Measurements from ENCODE around the gene MRPS22. TPM values are rescaled to one million over a fixed set of nuclear protein-coding genes. Genes with fewer than 3 reads are reported as not detected.

The MRPS22 gene
- total RNA-seq, 1 experiment from 2014 or later = 82.4 TPM

- TF ChIP-seq CTCF (IDR thresholded peaks at IDR 0.05; ENCODE audit: unreplicated experiment) = no peak
- H3K36me3 Mint-ChIP-seq (ENCODE audit: insufficient read depth, unreplicated experiment) = no peaks in the 10 kb centered on the region
- peaks cover 14% of the 10 kb centered on the region for H3K4me1 Mint-ChIP-seq (ENCODE audit: low read depth, unreplicated experiment)
- no peaks in the 10 kb centered on the region for H3K27me3 Mint-ChIP-seq (ENCODE audit: unreplicated experiment)
- intact Hi-C loops (cut with micrococcal nuclease; ENCODE audit: unreplicated experiment) = no loop called here
- DNase-seq = no peak
- CTCF ChIA-PET = no interaction called here
- H3K9me3 Mint-ChIP-seq (ENCODE audit: low read depth, unreplicated experiment) = no peaks in the 10 kb centered on the region
- H3K4me3 Mint-ChIP-seq (ENCODE audit: low read depth, unreplicated experiment) = no peak overlapping the region
- no TSS peak for BruUV-seq (replicated peaks)
- no peak overlapping the region for H3K27ac Mint-ChIP-seq (ENCODE audit: unreplicated experiment)
Measured at GRCh38 chr3:139324456-139324855, 19.4 kb upstream of the MRPS22 start.

GRCh38 chr3:139325551-139325950 is 18.3 kb upstream of the MRPS22 start:
- no peaks in the 10 kb centered on the region for H3K9me3 Mint-ChIP-seq (ENCODE audit: low read depth, unreplicated experiment)
- no peak for DNase-seq
- no peak overlapping the region for H3K4me3 Mint-ChIP-seq (ENCODE audit: low read depth, unreplicated experiment)
- CTCF ChIA-PET = no interaction called here
- no peaks in the 10 kb centered on the region for H3K36me3 Mint-ChIP-seq (ENCODE audit: insufficient read depth, unreplicated experiment)
- no TSS peak for BruUV-seq (replicated peaks)
- no peak overlapping the region for H3K27ac Mint-ChIP-seq (ENCODE audit: unreplicated experiment)
- peaks cover 3% of the 10 kb centered on the region for H3K4me1 Mint-ChIP-seq (ENCODE audit: low read depth, unreplicated experiment)
- no peak for TF ChIP-seq CTCF (IDR thresholded peaks at IDR 0.05; ENCODE audit: unreplicated experiment)
- intact Hi-C loops (cut with micrococcal nuclease; ENCODE audit: unreplicated experiment) = no loop called here
- H3K27me3 Mint-ChIP-seq (ENCODE audit: unreplicated experiment) = peaks cover 11% of the 10 kb centered on the region

GRCh38 chr3:139326131-139326530 is 17.7 kb upstream of the MRPS22 start:
- DNase-seq = no peak
- BruUV-seq (replicated peaks) = no TSS peak
- no peaks in the 10 kb centered on the region for H3K9me3 Mint-ChIP-seq (ENCODE audit: low read depth, unreplicated experiment)
- peaks cover 17% of the 10 kb centered on the region for H3K27me3 Mint-ChIP-seq (ENCODE audit: unreplicated experiment)
- no peaks in the 10 kb centered on the region for H3K36me3 Mint-ChIP-seq (ENCODE audit: insufficient read depth, unreplicated experiment)
- no peak overlapping the region for H3K27ac Mint-ChIP-seq (ENCODE audit: unreplicated experiment)
- H3K4me3 Mint-ChIP-seq (ENCODE audit: low read depth, unreplicated experiment) = no peak overlapping the region
- CTCF ChIA-PET = interaction anchor here (1.2 kb wide), 1 partner anchor 214 kb away, joined by 5 read pairs; no protein-coding TSS in a partner anchor
- TF ChIP-seq CTCF (IDR thresholded peaks at IDR 0.05; ENCODE audit: unreplicated experiment) = no peak
- no peaks in the 10 kb centered on the region for H3K4me1 Mint-ChIP-seq (ENCODE audit: low read depth, unreplicated experiment)
- intact Hi-C loops (cut with micrococcal nuclease; ENCODE audit: unreplicated experiment) = no loop called here

- TF ChIP-seq CTCF (IDR thresholded peaks at IDR 0.05; ENCODE audit: unreplicated experiment) = no peak
- CTCF ChIA-PET = interaction anchor here (1.2 kb wide), 1 partner anchor 215 kb away, joined by 5 read pairs; no protein-coding TSS in a partner anchor
- Mint-ChIP-seq H3K27me3 (ENCODE audit: unreplicated experiment) (peaks cover 22% of the 10 kb centered on the region), H3K36me3 (ENCODE audit: insufficient read depth, unreplicated experiment) (no peaks in the 10 kb centered on the region), H3K27ac (ENCODE audit: unreplicated experiment) (no peak overlapping the region), H3K4me3 (ENCODE audit: low read depth, unreplicated experiment) (no peak overlapping the region), H3K4me1 (ENCODE audit: low read depth, unreplicated experiment) (no peaks in the 10 kb centered on the region), H3K9me3 (ENCODE audit: low read depth, unreplicated experiment) (no peaks in the 10 kb centered on the region)
- BruUV-seq (replicated peaks) = no TSS peak
- intact Hi-C loops (cut with micrococcal nuclease; ENCODE audit: unreplicated experiment) = no loop called here
- DNase-seq = no peak
Measured at GRCh38 chr3:139326707-139327106, 17.1 kb upstream of the MRPS22 start.

All from Calu3 (cell line).